PC-3 (cell line): ENCODE data around the gene SPATA19. TPM values are rescaled to one million over a fixed set of nuclear protein-coding genes. Genes with fewer than 3 reads are reported as not detected.

ENCODE experiments used
- ATAC-seq: fragments of 200-7000 bp; cut with Tn5 transposase; 2 replicates; pipeline ENCODE4 v1.9.1; 2020; ENCODE audit warnings: mild to moderate bottlenecking, moderate library complexity
- BruUV-seq: library from RNA; stranded (reverse); fragments of 400-500 nt; replicated peaks from 2 replicates; lab custom pipeline; 2021; lab: Mats Ljungman, UMichigan
- CTCF ChIA-PET: fragments of 300-600 bp; sonication (Branson Sonifier 250); formaldehyde crosslinking; loops from one replicate; lab custom pipeline; 2022; ENCODE audit warnings: antibody characterized with exemption; lab: Charles Lee
- POLR2A ChIA-PET: fragments of 300-600 bp; sonication (Branson Sonifier 250); formaldehyde crosslinking; loops from one replicate; lab custom pipeline; 2022; ENCODE audit warnings: antibody characterized with exemption; ENCODE audit not compliant: unreplicated experiment; lab: Charles Lee
- DNase-seq: peaks from one replicate; pipeline ENCODE4 v3.0.0-alpha.2; 2015
- H2AFZ ChIP-seq: fragments of 300-600 bp; sonication (generic); 2 replicates; pipeline ENCODE4 v1.6.0; 2016; ENCODE audit warnings: antibody characterized with exemption, low read length
- H3F3A ChIP-seq: fragments of 300-600 bp; sonication (generic); one replicate; pipeline ENCODE4 v1.6.0; 2017; ENCODE audit warnings: antibody characterized with exemption, low read length, control low read depth, mild to moderate bottlenecking; ENCODE audit not compliant: unreplicated experiment
- H3K27ac ChIP-seq: fragments of 300-600 bp; sonication (generic); 2 replicates; pipeline ENCODE4 v1.5.1; 2016; ENCODE audit warnings: mild to moderate bottlenecking, low read length
- H3K27me3 ChIP-seq: fragments of 300-600 bp; sonication (generic); 2 replicates; pipeline ENCODE4 v1.6.1; 2016; ENCODE audit warnings: low read length, mixed read lengths
- H3K36me3 ChIP-seq: fragments of 300-600 bp; sonication (generic); 2 replicates; pipeline ENCODE4 v1.6.1; 2016; ENCODE audit warnings: low read depth, mixed run types, low read length, mixed read lengths
- H3K4me1 ChIP-seq: fragments of 300-600 bp; sonication (generic); 2 replicates; pipeline ENCODE4 v1.5.1; 2016; ENCODE audit warnings: low read length; ENCODE audit not compliant: insufficient read depth
- H3K4me2 ChIP-seq: fragments of 300-600 bp; sonication (generic); 2 replicates; pipeline ENCODE4 v1.6.0; 2016; ENCODE audit warnings: low read length
- H3K4me3 ChIP-seq: fragments of 300-600 bp; sonication (generic); 2 replicates; pipeline ENCODE4 v1.5.1; 2016; ENCODE audit warnings: mild to moderate bottlenecking, low read length, mixed read lengths
- H3K79me2 ChIP-seq: fragments of 300-600 bp; sonication (generic); 2 replicates; pipeline ENCODE4 v1.6.1; 2017; ENCODE audit warnings: low read length, mixed read lengths
- H3K9ac ChIP-seq: fragments of 300-600 bp; sonication (generic); 2 replicates; pipeline ENCODE4 v1.6.0; 2016; ENCODE audit warnings: mild to moderate bottlenecking, low read length
- H3K9me2 ChIP-seq: fragments of 300-600 bp; sonication (generic); replicated peaks from 2 replicates; pipeline ENCODE4 v1.6.1; 2016; ENCODE audit warnings: mixed run types, low read length, mixed read lengths
- H3K9me3 ChIP-seq: fragments of 300-600 bp; sonication (generic); 2 replicates; pipeline ENCODE4 v1.6.1; 2016; ENCODE audit warnings: low read length, mixed read lengths
- H4K20me1 ChIP-seq: fragments of 300-600 bp; sonication (generic); 2 replicates; pipeline ENCODE4 v1.6.1; 2016; ENCODE audit warnings: low read length, mixed read lengths
- CTCF ChIP-seq: fragments of 300-600 bp; sonication (generic); conservative IDR thresholded peaks from 2 replicates; pipeline ENCODE4 v1.5.1; 2017; ENCODE audit warnings: antibody characterized with exemption, low read depth, mild to moderate bottlenecking, low read length
- EZH2 ChIP-seq: fragments of 300-600 bp; sonication (generic); IDR thresholded peaks from one replicate; pipeline ENCODE4 v1.6.1; 2017; ENCODE audit warnings: antibody characterized with exemption, mild to moderate bottlenecking, low read length; ENCODE audit not compliant: unreplicated experiment
- EZH2phosphoT487 ChIP-seq: fragments of 300-600 bp; sonication (generic); IDR thresholded peaks from 2 replicates; pipeline ENCODE4 v1.6.1; 2018; ENCODE audit warnings: mild to moderate bottlenecking, antibody characterized with exemption, low read length, borderline replicate concordance
- intact Hi-C: fragments of 100-400 bp; cut with micrococcal nuclease; formaldehyde crosslinking; loops from 2 replicates; pipeline ENCODE4 v1.9.0; 2023
- total RNA-seq: library from RNA; depleted of rRNA; stranded (reverse); fragments of >200 nt; gene quantifications from 2 replicates; pipeline ENCODE4 v1.2.3, GENCODE V29; 2014

The SPATA19 gene
- total RNA-seq, 1 experiment from 2014 or later = not detected

GRCh38 chr11:133800666-133801065 is 44.6 kb downstream of the SPATA19 start:
- ChIA-PET CTCF (no interaction called here), POLR2A (no interaction called here)
- no peak overlapping the region for H3K27ac ChIP-seq
- ATAC-seq (no peak), DNase-seq (no peak)
- TF ChIP-seq EZH2 (no peak), EZH2phosphoT487 (no peak), CTCF (no peak)
- no peak overlapping the region for H3K4me2 ChIP-seq
- no peaks in the 10 kb centered on the region for H3K27me3 ChIP-seq
- no TSS peak for BruUV-seq
- no peaks in the 10 kb centered on the region for H3K4me1 ChIP-seq
- H3K9me2 ChIP-seq = no peaks in the 10 kb centered on the region
- H3K79me2 ChIP-seq = no peaks in the 10 kb centered on the region
- no peak overlapping the region for H2AFZ ChIP-seq
- no peaks in the 10 kb centered on the region for H3F3A ChIP-seq
- intact Hi-C loops = no loop called here
- no peaks in the 10 kb centered on the region for H4K20me1 ChIP-seq
- no peaks in the 10 kb centered on the region for H3K36me3 ChIP-seq
- no peak overlapping the region for H3K9ac ChIP-seq
- peaks cover 19% of the 10 kb centered on the region for H3K9me3 ChIP-seq
- H3K4me3 ChIP-seq = no peak overlapping the region

GRCh38 chr11:133797554-133797953 is 47.8 kb downstream of the SPATA19 start:
- Histone ChIP-seq H3K4me1 (no peaks in the 10 kb centered on the region), H3F3A (no peaks in the 10 kb centered on the region), H3K9me3 (peaks cover 29% of the 10 kb centered on the region), H3K27ac (no peak overlapping the region), H3K79me2 (no peaks in the 10 kb centered on the region), H3K4me2 (no peak overlapping the region), H3K9ac (no peak overlapping the region), H3K4me3 (no peak overlapping the region), H3K36me3 (no peaks in the 10 kb centered on the region), H3K9me2 (no peaks in the 10 kb centered on the region), H3K27me3 (no peaks in the 10 kb centered on the region), H4K20me1 (no peaks in the 10 kb centered on the region), H2AFZ (no peak overlapping the region)
- TF ChIP-seq CTCF (no peak), EZH2phosphoT487 (no peak), EZH2 (no peak)
- no TSS peak for BruUV-seq
- DNase-seq = no peak
- no peak for ATAC-seq
- ChIA-PET CTCF (no interaction called here), POLR2A (no interaction called here)
- intact Hi-C loops = no loop called here

GRCh38 chr11:133796043-133796795 is 49.1 kb downstream of the SPATA19 start:
- TF ChIP-seq EZH2phosphoT487 = no peak
- no peak for TF ChIP-seq CTCF
- TF ChIP-seq EZH2 = no peak
- BruUV-seq = no TSS peak
- CTCF ChIA-PET = no interaction called here

More at GRCh38 chr11:133796043-133796795, 49.1 kb downstream of the SPATA19 start:
- no peak overlapping the region for H3K4me2 ChIP-seq
- H3K4me1 ChIP-seq = no peaks in the 10 kb centered on the region
- no peaks in the 10 kb centered on the region for H3K9me2 ChIP-seq
- DNase-seq (no peak), ATAC-seq (no peak)
- H3F3A ChIP-seq = no peaks in the 10 kb centered on the region
- no peaks in the 10 kb centered on the region for H3K27me3 ChIP-seq
- POLR2A ChIA-PET = no interaction called here
- no peak overlapping the region for H3K4me3 ChIP-seq
- H3K9ac ChIP-seq = no peak overlapping the region
- H3K36me3 ChIP-seq = no peaks in the 10 kb centered on the region
- H3K79me2 ChIP-seq = no peaks in the 10 kb centered on the region
- H2AFZ ChIP-seq = no peak overlapping the region
- intact Hi-C loops = no loop called here
- peaks cover 36% of the 10 kb centered on the region for H3K9me3 ChIP-seq
- no peaks in the 10 kb centered on the region for H4K20me1 ChIP-seq
- no peak overlapping the region for H3K27ac ChIP-seq
